ENCODE results near the gene IVD. TPM values are rescaled to one million over a fixed set of nuclear protein-coding genes. Genes with fewer than 3 reads are reported as not detected.
A peak's percentile ranks its signal among the peaks of the same experiment; 100 is the strongest.

IVD gene
- total and polyA plus RNA-seq, 9 of the 15 experiments (the other 6 are each of a cell fraction or from before 2014, with no cell fraction given), result 0.15 to 4.5 (median 2.4) TPM

DNA sequence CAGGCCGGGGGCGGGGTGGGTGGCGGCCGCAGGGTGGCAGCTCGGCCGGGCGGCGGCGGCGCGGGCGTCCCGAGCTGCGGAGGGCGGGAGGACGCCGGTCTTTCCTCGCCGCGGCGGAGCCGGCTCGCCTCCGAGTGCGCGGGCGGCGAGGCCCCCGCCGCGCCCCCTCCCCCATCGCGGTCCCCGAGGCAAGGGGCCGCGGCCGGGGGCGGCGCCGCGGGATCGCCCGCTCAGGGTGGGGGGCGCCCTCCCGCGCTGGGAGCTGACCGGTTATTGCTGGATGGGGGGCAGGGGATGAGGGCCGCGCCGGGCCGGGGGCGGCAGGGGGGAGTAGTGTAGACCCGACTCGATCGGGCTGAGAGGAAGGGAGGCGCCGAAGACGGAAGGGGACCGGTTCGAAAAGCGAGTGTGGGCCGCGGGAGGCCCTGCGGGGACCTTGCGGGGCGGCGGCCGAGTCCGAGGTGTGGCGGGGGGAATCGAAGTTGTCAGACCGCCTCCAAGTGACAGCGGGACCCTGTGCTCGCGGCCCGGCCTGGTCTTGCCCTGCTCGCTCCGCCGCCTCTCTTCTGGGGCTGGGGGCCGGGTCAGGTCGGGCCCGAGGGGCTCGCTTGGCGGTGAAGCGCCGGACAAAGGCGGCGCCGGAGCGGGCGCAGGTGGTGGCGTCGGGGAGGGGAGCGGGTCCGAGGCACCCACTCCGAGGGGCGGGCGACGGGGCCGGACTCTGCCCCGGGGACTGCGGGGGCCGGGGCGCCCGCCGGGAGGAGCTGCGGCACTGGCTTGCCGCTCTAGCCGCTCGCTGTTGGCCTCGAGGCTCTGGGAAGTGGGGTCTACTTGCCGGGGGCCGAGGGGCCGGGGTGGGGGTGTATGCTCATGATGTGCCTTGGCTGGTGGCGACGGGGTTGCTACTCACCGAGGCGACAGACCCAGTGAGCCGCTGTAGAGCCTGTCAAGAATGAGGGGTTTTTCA lies 36.3 kb downstream of the IVD start (continued):
- peak in 2 of 3 experiments; percentile 37 to 51; a peak in 3 of 6 replicates for TF ChIP-seq CTCF (IDR thresholded peaks at IDR 0.05 in 2 of 3, conservative IDR thresholded peaks at IDR 0.05 in 1 of 3; ENCODE audit: insufficient read depth in 2 of 3, low read depth in 1 of 3, low read length in 3 of 3)
- TF ChIP-seq POLR2G (IDR thresholded peaks at IDR 0.05; ENCODE audit: low read depth, low read length), result peak; percentile 55; the same call in 1 of the 2 replicates
- TF ChIP-seq ETV5 (CRISPR knock-in tag; IDR thresholded peaks at IDR 0.05; ENCODE audit: low read depth), result 0 out of 2 replicates have a peak, but pooled peaks have one; percentile 26
- peak; percentile 49; the same call in 1 of the 2 replicates for TF ChIP-seq MYC (IDR thresholded peaks at IDR 0.05; ENCODE audit: low read depth, low read length)
- no peak for TF ChIP-seq MYC (CRISPR knock-in tag; IDR thresholded peaks at IDR 0.05; ENCODE audit: borderline replicate concordance, low read depth)
- TF ChIP-seq, protein P1, sequence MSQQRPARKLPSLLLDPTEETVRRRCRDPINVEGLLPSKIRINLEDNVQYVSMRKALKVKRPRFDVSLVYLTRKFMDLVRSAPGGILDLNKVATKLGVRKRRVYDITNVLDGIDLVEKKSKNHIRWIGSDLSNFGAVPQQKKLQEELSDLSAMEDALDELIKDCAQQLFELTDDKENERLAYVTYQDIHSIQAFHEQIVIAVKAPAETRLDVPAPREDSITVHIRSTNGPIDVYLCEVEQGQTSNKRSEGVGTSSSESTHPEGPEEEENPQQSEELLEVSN (IDR thresholded peaks at IDR 0.05; ENCODE audit: borderline replicate concordance in 1 of 2, extremely low read depth in 1 of 2, insufficient read depth in 1 of 2, insufficient read length in 1 of 2, low read depth in 1 of 2, low read length in 1 of 2, poor library complexity in 1 of 2, severe bottlenecking in 1 of 2), result peak in 1 of 2 experiments; percentile 74
- TF ChIP-seq, protein P2, sequence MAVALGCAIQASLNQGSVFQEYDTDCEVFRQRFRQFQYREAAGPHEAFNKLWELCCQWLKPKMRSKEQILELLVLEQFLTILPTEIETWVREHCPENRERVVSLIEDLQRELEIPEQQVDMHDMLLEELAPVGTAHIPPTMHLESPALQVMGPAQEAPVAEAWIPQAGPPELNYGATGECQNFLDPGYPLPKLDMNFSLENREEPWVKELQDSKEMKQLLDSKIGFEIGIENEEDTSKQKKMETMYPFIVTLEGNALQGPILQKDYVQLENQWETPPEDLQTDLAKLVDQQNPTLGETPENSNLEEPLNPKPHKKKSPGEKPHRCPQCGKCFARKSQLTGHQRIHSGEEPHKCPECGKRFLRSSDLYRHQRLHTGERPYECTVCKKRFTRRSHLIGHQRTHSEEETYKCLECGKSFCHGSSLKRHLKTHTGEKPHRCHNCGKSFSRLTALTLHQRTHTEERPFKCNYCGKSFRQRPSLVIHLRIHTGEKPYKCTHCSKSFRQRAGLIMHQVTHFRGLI (CRISPR knock-in tag; IDR thresholded peaks at IDR 0.05), result no peak
- peak; percentile 43 for TF ChIP-seq ZFX (CRISPR knock-in tag; IDR thresholded peaks at IDR 0.05)
- peak in 1 of 2 experiments; percentile 24; a peak in 1 of 4 replicates for TF ChIP-seq RAD21 (CRISPR knock-in tag; conservative IDR thresholded peaks at IDR 0.05 in 1 of 2, IDR thresholded peaks at IDR 0.05 in 1 of 2)
- TF ChIP-seq PCBP1 (IDR thresholded peaks at IDR 0.05; ENCODE audit: low read depth, low read length, poor library complexity, severe bottlenecking), result peak; percentile 9
- 0 out of 2 replicates have a peak, but pooled peaks have one; percentile 7 for TF ChIP-seq GATAD2B (IDR thresholded peaks at IDR 0.05; ENCODE audit: borderline replicate concordance)
- TF ChIP-seq HMGN3 (IDR thresholded peaks at IDR 0.05; ENCODE audit: borderline replicate concordance, extremely low read depth, insufficient read length, low read depth, low read length), result peak; percentile 30
- TF ChIP-seq RBFOX2 (IDR thresholded peaks at IDR 0.05; ENCODE audit: low read depth, low read length), result peak; percentile 64
- TF ChIP-seq MAZ (CRISPR knock-in tag; conservative IDR thresholded peaks at IDR 0.05 in 1 of 2, IDR thresholded peaks at IDR 0.05 in 1 of 2), result peak; percentile 35 to 45; a peak in 1 of 4 replicates
- TF ChIP-seq CTBP1 (IDR thresholded peaks at IDR 0.05; ENCODE audit: borderline replicate concordance), result peak; percentile 18; the same call in 1 of the 2 replicates
- TF ChIP-seq ZNF384 (IDR thresholded peaks at IDR 0.05; ENCODE audit: low read depth, low read length), result no peak
- 0 out of 2 replicates have a peak, but pooled peaks have one; percentile 29 for TF ChIP-seq CXXC5 (CRISPR knock-in tag; IDR thresholded peaks at IDR 0.05)
- TF ChIP-seq FOSL1 (tag; conservative IDR thresholded peaks at IDR 0.05), result 0 out of 2 replicates have a peak, but pooled peaks have one; percentile 7
- peak; percentile 58 for TF ChIP-seq U2AF1 (optimal IDR thresholded peaks at IDR 0.05; ENCODE audit: low read depth, low read length)
